GM18499 (cell line): Measurements from ENCODE around the gene GMIP.
A peak's percentile ranks its signal among the peaks of the same experiment; 100 is the strongest.
"Not testable (repeated sequence)": the region's sequence is repeated elsewhere in the genome, so short reads cannot be mapped to it uniquely, and the experiment has no call there.

ENCODE experiments used
- ATAC-seq: cut with Tn5 transposase; IDR thresholded peaks from one replicate; pipeline ENCODE4 v1.9.1; 2021; ENCODE audit warnings: moderate number of reproducible peaks; ENCODE audit not compliant: insufficient read depth, unreplicated experiment

Gene GMIP

DNA sequence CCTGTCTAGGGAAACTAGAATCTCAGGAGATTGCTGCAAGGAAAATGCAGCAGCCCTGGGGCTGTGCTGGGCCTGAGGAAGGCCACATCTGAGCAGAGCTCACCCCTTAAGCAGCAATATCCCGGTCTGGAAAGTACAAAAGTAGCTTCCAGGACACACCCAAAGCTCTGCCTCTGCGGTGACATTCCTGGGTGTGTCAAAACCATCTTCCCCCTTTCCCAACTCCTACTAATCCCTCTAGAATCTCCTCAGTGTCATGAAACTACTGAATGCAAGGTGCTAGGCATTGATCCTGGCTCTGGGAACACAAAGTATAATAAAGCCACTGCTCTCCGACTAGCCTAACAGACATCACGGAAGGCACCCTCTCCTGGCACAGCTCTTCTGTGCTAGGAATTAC lies 30.0 kb downstream of the GMIP start:
- ATAC-seq = no peak

DNA sequence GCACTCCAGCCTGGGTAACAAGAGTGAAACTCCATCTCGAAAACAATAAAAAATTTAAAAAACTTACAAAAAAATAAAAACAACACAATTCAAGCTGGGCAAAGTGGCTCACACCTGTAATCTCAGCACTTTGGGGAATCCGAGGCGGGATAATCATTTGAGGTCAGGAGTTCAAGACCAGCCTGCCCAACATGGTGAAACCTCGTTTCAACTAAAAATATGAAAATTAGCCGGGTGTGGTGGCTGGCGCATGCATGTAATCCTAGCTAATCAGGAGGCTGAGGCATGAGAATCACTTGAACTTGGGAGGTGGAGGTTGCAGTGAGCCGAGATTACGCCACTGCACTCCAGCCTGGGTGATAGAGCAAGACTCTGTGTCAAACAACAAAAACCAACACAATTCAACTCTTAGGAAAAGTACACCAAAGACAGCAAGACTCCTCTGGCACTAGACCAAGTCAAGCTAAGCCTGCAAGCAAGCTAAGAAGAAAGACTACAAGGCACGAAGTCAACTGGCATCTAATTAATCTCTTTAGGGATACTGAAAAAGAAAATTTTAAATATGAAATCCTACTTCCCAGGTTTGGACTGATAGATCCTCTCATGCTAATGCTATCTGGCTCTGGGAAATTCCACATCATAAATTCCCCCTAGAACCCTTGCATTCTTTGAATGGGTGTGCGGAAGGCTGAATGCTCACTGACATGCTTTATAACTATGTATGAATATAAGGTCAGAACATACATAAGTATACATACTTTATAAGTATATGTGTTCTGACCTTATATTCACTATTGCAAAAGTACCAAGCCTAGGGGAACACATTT lies 32.9 kb downstream of the GMIP start:
- ATAC-seq = no peak

DNA sequence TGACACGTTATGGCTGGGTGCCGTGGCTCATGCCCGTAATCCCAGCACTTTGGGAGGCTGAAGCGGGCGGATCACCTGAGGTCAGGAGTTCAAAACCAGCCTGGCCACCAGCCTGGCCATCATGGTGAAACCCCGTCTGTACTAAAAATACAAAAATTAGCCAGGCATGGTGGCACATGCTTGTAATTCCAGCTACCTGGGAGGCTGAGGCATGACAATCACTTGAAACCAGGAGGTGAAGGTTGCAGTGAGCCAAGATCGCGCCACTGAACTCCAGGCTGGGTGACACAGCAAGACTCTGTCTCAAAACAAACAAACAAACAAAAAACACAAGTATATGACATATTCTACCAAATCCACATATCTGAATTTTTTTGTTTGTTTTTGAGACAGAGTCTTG lies 36.8 kb downstream of the GMIP start:
- not testable (repeated sequence) for ATAC-seq

DNA sequence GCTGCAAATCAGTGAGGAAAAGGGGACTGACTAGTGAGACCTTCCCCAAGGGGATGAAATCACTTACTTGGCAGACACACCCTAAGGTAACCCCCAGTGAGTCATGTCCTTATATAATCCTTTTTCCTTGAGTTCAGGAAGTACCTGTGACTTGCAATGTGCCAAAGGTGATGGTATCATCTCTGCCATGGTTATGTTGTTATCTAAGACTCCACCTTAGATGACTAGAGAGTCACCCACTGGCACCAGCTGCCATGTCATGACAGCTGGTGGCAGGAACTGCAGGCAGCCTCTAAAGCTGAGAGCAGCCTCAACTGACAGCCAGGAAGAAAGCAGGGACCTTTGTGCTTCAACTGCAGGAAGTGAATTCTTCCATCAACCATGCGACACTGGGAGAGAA lies 37.4 kb downstream of the GMIP start:
- no peak for ATAC-seq

GRCh38 chr19:19602713-19603324 lies 40.6 kb downstream of the GMIP start:
- no peak for ATAC-seq

GRCh38 chr19:19602136-19602712 lies 41.2 kb downstream of the GMIP start:
- no peak for ATAC-seq

GRCh38 chr19:19600793-19601330 lies 42.6 kb downstream of the GMIP start:
- no peak for ATAC-seq

DNA sequence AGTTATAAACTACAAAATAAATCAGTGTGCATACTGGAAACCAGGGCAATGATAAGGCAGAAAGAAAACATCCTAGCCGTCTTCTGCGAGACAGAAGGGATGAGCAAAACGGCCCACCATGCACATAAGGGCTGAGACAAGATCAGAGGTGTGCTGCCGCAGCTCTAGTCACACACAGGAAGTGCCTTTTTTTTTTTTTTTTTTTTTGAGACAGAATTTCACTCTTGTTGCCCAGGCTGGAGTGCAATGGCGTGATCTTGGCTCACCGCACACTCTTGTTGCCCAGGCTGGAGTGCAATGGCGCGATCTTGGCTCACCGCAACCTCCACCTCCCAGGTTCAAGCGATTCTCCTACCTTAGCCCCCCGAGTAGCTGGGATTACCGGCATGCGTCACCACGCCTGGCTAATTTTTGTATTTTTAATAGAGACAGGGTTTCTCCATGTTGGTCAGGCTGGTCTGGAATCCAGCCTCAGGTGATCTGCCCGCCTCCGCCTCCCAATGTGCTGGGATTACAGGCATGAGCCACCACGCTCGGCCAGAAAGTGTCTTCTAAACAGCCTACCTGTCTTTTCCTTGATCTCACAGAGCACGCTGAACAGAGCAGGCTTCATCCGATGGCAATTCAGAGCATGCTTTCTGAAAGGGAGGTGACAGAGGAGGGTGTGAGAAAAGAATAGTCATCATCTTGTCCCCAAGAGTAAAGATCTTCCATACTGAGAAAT lies 44.6 kb downstream of the GMIP start:
- ATAC-seq = not testable (repeated sequence)

DNA sequence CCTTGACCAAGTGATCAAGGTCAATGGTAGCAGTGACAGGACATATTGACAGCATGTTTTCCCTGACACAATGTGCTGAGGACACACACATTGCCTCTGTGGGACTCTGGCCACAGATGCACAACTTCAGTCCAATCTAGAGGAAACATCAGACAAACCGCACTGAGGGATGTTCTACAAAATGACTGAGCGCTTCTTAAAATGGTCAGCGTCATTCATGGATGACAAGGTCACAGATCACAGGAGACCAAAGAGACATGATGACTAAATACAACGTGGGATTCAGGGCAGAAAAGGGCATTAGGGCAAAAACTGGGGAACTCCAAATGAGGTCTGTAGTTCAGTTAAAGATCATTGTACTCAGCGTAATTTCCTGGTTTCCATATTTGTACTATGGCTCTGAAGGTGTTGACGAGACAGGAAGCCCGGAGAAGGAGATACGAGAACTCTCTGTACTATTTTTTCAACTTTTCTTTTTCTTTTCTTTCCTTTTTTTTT lies 45.6 kb downstream of the GMIP start:
- ATAC-seq = peak; percentile 57

DNA sequence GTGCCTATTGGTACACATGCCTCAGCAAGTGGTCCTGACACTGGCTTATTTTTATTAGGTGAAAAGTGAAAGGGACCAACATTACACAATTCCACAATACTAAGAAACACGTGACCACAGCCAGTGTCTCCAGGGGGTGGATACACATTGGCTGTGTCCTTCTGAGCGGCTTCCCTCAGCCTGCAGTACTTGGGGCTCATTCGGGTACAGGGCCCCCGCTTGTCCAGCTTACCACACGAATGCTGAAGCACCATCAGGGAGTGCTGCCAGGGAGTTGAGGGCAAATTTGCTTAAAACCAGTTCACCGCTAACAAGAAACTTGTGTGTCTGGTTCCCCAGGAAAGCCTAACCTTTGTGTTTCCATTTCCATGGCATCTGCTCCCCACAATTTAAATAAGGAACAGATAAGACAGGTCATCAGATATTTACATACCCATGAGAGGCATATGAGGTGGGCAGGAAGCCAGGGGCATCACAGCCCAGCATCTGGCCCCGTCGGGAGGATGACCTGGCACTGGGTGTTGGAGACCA lies 48.2 kb downstream of the GMIP start:
- ATAC-seq = no peak

DNA sequence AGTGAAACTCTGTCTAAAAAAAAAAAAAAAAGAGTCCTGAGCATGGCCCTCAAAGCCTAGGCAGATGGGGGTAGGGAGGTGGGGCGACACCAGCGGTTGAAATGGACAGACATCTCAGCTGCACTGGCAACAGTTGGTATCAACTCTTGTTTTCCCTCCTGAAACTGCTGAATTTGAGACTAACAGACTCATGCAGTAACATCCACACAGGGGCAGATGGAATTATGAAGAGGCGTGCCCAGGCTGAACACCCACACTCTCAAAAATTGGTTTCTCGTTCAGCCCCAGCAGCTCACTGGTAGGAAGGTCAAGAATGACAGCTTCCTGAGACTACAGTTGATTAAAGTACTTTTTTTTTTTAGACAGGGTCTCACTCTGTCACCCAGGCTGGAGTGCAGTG lies 49.1 kb downstream of the GMIP start:
- ATAC-seq = no peak

- ATAC-seq = no peak
Measured at GRCh38 chr19:19592690-19593089, 50.8 kb downstream of the GMIP start.

- peak; percentile 58 for ATAC-seq
Measured at GRCh38 chr19:19591133-19591825, 52.2 kb downstream of the GMIP start.

GRCh38 chr19:19588546-19588945 lies 54.9 kb downstream of the GMIP start:
- no peak for ATAC-seq

DNA sequence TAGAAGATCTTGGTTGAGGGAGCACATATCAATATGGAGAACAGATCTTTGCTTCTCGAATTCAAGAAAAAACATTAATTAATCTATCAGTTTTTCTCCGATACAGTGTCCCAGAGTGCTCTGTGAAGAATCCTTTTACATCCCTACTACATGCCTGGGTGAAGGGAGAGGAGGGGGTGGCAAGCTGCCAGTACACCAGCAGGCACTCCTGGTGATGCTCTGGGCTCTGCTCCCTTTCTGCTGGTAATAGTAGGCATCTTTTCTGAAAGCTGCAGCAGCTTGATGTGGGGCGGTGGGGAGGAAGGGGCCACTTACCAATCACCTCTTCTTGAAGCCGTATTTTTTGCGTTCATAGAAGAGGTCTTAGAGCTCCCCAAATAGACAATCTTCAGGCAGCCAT lies 55.7 kb downstream of the GMIP start:
- ATAC-seq = no peak

DNA sequence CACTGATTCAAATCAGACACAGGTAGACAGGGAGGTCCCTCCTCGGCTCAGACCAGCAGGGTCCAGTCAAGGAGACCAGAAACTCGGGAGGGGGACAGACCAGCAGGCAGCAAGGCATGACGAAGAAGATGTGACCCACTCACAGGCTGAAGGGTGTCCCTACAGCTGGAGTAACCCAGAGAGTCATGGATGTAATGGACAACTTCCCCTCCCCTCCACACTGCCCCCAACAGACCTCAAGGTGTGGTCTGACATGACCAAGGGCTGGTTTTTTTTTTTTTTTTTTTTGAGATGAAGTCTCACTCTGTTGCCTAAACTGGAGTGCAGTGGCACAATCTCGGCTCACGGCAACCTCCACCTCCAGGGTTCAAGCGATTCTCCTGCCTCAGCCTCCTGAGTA lies 59.1 kb downstream of the GMIP start:
- no peak for ATAC-seq

DNA sequence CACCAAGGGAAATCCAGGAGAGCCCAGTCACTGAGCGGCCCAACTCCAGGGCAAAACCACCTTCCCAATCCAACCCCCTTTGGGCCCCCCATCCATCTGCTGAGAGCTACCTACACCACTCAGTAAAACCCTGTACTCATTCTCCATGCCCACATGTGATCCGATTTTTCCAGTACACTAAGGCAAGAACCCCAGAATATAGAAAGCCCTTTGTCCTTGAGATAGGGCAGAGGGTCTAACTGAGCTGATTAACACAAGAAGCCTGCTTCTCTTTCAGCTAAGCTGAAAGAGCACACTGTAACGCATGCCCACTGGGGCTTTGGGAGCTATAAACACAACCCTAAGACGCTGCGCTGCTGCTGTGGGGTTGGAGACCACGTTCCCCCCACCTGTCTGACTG lies 61.0 kb downstream of the GMIP start:
- no peak for ATAC-seq

DNA sequence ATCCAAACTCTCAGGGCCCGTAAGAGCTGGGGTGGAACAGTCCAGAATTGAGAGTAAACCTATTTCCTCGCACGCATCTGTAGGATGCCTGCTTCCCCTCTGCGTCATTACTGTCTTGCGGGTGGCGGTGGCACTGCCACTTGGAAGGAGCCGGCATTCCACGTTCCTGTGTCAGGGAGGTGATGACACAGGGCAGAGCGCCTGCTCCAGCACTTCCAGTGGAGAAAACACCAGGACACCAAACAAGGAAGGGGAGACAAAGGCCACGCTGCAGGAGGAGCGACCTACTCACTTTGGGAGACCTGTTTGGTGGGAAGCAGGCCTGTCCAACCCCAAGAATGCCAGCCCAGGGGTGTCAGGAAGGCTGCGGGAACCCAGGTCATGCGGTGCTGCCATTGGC lies 62.1 kb downstream of the GMIP start:
- ATAC-seq = no peak

- ATAC-seq = no peak
Measured at GRCh38 chr19:19580418-19580817, 63.0 kb downstream of the GMIP start.
